GM19193 (cell line): ENCODE data around the gene RIMBP2.

Source experiments
- POLR2A ChIP-seq: IDR thresholded peaks from 4 replicates; pipeline ENCODE4 v1.6.1; 2011; ENCODE audit not compliant: insufficient read depth, insufficient read length; ENCODE audit errors: extremely low read depth

The RIMBP2 gene

DNA sequence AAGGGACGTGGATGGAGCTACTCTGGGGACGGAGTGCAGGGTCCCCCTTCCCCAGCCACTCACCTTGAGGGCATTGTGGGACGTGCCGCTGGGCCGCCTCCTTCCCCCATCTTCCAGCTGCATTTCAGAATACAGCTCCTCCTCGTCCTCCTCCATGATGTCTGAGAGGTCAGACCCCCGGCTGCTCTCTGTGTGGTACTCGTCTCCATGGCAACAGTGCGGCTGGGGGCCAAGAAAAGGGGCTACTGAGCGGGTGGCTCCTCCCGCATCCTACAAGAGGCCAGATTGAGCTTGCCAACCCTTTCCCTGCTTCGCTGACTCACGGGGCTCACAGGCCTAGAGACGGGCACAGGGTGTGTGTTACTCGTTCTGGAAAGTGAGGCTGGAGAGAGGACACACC is 288.0 kb downstream of the RIMBP2 start:
- TF ChIP-seq POLR2A, result no peak

DNA sequence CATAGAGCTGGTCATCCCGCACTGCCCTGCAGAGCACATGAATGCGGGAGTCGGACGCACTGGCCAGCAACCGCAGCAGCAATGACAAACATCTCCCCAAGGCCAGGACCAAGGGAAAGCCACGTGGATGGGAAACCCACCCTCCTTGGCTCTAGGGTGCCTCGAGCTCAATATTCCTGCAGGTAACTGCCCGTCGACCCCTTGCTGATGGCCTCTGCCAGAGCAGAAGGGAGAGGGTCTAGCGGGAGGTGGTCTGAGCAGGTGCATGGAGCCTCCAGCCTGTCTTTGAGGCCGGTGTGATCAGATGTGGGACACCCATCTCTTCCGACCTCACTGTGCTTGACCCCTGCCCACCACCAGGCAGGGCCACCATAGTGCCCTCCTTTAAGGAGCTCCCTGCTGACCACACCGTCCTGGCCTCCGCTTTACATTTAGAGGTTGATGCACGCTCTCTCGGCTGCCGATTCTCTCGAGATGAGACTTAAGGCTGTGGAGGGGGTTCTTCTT is 288.7 kb downstream of the RIMBP2 start:
- TF ChIP-seq POLR2A, result no peak

DNA sequence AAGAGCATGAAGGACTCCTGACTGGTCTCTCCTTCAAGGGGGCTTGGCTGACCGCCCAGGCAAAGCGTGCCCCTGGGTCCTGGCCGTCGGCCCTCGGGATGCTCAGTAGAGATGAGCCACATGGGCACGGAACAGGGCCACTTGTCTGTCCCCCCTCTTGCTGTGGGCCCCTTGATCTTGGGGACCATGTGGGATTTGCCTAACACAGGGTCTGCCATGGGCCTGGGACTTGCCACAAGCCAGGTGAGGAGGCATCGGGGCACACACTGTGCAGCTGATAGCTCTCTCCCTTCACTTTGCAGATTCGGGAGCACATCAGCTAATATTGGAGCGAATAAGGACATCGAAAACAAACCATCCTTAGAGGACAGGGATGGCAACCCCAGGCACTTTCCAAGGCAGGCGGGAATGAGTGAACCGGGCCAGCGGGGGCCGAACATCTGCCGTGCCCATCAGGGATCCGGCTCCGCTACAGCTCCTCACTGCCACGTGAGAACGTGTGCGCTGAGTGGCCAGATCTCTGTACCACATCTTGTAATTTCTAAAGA is 290.3 kb downstream of the RIMBP2 start:
- TF ChIP-seq POLR2A, result no peak

DNA sequence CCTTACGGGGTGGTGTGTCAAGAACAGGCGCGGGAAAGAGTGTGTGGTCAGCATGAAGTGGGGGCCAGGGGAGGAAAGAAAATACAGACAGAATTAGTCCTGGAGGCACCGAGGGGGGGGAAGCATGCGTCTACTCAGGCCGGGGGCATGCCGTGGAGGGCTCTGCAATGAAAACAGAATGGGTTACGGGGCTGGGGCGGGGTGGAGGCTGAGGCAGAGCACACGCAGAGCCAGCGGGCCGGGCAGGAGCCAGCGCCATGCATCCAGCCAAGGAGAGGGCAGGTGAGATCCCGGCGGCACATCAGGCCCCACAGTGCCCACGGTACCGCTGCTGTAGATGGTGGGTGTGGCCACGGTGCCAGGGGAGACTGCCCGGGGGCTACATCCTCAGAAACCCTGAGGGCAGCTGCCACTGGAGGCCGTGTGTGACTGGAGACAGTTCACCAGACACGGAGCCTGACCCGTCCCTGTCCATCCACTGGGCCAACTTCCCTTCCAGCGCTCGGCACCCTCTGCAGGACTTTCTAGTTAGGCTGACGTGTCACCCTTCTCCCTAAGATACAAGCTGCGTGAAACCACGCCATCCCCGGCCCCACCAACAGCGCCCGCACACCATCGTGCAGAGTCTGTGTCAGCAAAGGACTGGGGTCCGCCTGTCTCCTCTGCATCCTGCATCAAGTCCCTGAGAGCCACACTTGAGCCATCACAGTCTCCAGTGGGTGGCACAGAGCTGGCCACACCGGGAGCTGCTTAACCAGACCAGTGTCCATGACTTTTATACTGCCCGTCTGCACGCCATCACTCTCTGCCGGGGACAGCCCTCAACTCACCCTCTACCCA is 291.0 kb downstream of the RIMBP2 start:
- no peak for TF ChIP-seq POLR2A

DNA sequence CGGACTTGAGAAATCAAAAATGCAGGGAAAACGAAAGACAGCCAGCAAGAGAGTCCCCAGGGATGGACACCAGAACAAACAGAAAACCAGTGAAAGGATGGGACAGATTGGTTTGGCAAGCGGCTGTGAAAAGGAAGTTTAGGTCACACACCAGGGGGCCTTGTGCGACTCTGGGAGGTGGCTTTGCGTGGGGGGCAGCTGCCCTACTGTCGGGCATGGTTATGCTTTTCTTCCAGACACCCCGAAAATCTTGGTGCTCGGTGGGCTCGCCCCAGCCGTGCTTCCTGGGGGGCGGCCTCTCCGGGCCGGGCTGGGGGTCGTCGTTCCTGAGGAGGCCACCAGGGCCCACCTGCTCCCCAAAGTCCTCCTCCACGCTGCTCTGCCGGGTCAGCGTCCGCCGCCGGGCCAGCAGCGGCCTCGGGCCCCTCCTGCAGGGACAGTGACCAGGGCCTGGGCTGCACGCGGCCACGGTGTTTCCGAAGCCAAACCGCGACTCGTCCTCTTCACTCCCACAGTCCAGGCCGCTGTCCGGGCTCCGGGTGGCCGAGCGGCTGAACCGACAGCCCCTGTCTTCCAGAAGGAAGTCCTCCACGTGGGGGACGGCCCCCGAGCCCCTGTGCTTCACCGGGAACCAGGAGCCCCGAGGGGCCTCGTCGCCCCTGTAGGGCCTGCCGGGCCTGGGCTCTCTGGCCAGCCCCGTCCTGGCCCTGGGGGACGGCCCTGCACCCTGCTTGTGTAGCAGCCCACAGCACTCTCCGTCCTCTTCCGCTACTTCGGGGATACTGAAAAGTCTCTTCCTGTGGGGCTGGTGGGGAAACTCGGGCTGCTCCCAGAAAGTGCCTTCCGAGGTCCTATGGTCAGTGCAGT is 291.9 kb downstream of the RIMBP2 start:
- TF ChIP-seq POLR2A, result no peak

DNA sequence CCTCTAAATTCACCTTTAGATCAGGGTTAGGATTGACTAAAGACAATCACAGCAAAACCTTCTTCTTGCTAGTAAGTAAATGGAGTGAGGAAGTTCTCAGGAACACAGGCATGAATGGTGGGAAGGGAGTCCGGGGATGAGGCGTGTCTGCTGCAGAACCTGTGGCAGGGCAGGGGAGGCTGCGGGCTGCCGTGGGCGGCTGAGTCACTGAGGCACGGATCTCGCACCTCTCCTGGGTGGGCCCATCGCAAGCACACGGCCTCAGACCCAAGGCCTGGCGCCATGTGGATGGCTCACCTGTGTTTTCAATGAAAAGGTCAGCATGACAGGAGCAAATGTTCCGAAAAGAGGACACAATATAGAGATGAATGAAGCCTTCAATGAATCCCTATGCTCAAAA is 293.0 kb downstream of the RIMBP2 start:
- no peak for TF ChIP-seq POLR2A

DNA sequence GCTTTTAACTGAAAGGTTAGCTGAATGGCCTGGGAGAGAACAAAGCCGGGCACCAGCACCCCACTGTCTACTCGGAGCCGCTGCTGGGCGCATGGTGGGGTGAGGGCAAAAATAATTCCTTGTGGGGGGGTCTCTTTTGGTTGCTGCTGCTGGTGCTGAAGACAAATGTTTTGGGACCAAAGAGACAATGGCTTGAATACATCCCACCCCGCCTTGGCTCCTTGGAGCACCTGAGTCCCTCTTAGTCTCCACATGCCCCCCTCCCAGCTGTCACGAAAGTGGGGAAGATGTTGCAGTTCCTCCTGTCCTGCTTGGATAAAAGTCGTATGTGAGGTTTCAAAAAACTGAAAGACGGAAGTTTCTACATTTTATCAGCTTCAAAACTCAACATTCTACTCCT is 293.4 kb downstream of the RIMBP2 start:
- no peak for TF ChIP-seq POLR2A

DNA sequence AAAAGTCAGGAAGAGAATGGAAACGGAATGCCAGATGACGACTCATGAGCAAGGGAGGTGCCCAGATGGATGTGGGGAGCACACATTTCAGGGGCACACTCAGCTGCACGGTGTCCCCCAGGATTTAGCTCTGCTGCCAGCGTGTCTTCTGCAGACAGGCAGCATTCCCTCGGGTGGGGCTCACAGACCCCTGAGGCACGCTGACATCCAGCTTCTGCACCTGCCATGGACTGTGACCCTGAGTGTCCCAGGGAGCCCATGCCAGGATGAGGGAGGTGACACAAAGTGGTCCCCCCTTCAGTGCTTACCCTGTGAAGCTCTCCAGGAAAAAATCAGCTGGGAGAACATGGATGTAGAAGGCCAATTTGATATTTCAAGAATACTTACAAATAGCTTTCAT is 294.2 kb downstream of the RIMBP2 start:
- TF ChIP-seq POLR2A, result no peak

DNA sequence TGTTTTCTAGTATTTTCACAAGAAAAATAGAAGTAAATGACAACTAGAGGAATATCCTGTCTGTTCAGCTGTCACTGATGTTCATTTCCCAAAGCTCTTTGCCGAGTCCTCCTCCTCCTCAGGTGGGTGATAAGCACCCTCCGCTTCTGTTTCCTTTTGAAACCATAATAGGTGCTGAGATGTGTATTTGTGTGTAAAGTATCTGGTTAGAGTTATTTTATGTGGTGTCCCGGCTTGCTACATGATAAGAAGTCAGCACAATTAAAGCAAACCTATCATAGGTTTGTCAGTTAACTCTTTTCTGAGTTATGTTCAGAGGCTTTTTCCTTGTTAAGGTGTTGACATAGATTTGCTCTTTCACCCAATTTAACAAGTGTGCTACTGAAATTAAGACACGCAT is 296.0 kb downstream of the RIMBP2 start:
- no peak for TF ChIP-seq POLR2A

DNA sequence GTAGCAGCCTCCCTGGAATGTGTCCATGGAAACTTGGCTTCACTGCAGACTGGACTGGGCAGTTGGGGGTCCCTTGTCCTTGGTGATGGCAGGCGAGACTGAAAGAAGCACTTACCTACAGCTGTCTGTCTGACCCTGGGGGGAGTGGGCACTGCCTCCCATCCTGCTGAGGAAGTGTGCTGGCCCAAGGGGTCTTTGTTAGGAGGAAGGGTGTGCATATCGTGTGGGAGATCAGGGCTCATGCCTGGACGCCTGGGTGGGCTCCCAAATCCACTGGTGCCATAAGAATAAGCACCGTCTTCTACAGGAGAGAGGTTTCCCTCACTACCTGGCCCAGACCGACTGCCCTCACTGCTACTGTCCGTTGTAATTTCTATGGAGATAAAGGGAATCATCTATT is 297.0 kb downstream of the RIMBP2 start:
- no peak for TF ChIP-seq POLR2A

DNA sequence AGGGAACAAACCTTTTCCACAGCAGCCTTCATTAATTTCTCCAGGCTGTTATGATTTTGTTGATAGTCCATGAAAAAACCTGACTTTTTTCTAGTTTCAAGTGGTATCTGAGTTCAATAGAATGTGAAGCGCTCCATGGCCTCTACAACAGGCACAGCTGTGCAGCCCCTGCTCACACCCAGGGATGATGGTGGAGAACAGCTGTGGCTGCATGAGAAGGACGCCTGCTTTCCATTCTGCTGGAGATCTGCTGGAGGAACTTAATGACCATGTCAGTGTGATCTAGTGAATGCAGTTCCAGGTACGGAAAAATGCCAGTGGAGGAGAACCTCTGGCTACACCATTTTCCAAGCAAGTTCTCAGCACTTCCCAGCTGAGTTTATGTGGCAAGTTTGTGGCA is 297.8 kb downstream of the RIMBP2 start:
- TF ChIP-seq POLR2A, result no peak

DNA sequence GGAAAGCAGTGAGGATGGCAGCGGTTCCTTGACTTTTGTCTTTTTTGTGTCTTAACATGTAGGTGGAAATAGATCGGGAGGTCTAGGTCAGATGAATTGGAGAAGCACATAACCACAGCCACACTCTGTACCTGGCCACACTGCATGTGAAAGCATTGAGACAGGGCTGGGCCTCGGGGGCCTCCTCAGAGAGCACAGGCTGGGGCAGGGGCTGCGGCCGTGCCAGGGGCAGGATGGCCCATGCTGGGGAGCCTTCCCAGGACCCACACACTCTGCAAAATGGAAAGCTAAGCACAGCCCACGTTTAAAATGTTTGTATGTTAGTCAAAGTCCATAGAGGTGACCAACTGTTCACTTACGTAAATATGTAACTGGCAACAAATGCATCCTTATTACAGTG is 301.7 kb downstream of the RIMBP2 start:
- TF ChIP-seq POLR2A, result no peak

DNA sequence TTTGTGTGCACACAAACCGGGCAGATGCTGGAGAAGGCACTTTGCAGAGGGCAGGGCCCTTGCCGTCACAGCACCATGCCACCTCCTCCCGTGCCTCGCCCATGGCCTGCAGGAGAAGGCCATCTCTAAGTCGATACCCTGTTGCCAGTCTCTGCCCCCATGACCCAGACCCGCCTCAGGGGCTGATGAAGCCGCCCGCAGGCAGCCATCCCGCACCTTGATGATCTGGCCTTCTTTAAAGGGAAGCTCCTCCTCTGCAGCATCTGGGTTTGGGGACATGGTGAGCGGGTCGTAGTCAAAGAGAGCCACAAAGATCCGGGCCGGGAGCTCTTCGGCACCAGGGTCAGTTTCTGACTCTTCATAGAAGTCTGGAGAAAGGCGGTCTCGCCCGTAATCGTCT is 302.2 kb downstream of the RIMBP2 start:
- TF ChIP-seq POLR2A, result no peak

DNA sequence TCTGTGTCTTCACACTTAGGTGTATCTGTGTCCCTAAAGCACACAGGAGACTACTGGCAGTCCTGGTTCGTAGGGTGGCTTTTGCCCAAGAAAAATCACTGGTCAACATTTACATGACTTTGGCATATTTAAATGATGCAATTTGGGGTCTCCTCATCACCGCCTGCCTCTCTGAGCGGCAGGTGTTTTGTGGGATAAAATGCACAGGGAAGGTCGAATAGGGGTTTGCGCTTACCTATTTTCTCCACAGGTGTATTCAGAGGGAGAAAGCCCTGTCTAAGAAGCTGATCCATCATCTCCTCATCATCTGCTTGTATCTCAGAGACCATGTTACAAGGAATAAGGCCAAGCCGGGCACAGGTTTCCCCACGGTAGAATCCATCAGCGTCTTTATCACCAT is 303.7 kb downstream of the RIMBP2 start:
- TF ChIP-seq POLR2A, result no peak

DNA sequence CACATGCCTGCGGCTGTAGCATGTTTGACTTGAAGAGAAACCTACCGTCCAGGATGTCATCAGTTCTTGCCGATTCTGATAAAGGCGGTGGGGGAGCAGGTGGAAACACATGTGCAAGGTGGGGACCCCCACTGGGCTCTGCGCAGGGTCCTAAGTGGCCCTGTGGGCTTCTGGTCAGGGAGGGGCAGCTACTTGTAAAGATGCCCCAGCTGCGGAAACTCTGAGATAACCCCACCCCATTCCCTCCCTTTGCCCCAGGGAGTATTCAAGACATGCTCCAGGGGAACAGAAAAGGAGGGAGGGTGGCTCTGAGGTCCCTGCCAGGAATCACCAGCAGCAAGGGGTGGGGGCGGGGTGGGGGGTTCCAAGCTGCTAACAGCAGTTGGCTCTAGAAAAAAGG is 310.8 kb downstream of the RIMBP2 start:
- TF ChIP-seq POLR2A, result no peak
